Endothelial cell of umbilical vein (primary cell): ENCODE measurements around the gene SLC39A11. TPM values are rescaled to one million over a fixed set of nuclear protein-coding genes. Genes with fewer than 3 reads are reported as not detected.

Experiments used
- BruUV-seq: library from RNA; stranded (reverse); fragments of 400-500 nt; replicated peaks from 2 replicates; lab custom pipeline; 2021; lab: Mats Ljungman, UMichigan
- CTCF ChIA-PET: fragments of 300-600, 350-600 bp; sonication (Branson Sonifier 250); formaldehyde crosslinking; loops from one replicate; lab custom pipeline; 2021; ENCODE audit warnings: antibody characterized with exemption, inconsistent platforms; lab: Charles Lee
- POLR2A ChIA-PET: fragments of 300-600, 350-600 bp; sonication (Branson Sonifier 250); formaldehyde crosslinking; loops from one replicate; lab custom pipeline; 2021; ENCODE audit warnings: antibody characterized with exemption, inconsistent platforms; lab: Charles Lee
- DNase-seq: peaks from one replicate; pipeline ENCODE4 v3.0.0-alpha.2; 2011; ENCODE audit warnings: low read depth, low spot score
- FAIRE-seq: peaks from 2 replicates; lab custom pipeline; 2011; peaks lifted over from hg19 to GRCh38; lab: Jason Lieb, UNC
- H2AFZ ChIP-seq: 2 replicates; pipeline ENCODE4 v1.6.0; 2012; ENCODE audit warnings: low read depth, low read length, control low read depth, inconsistent platforms
- H3K27ac ChIP-seq: 2 replicates; pipeline ENCODE4 v1.5.1; 2011; ENCODE audit warnings: low read depth, mild to moderate bottlenecking, control low read depth, low read length, moderate library complexity; ENCODE audit not compliant: insufficient read depth
- H3K27me3 ChIP-seq, 2 experiments: 2 replicates each; pipeline versions ENCODE4 v1.6.0 to v1.6.1; 2011; ENCODE audit warnings: low read length in 2 of 2, mixed read lengths in 1 of 2; ENCODE audit not compliant: control insufficient read depth in 2 of 2, insufficient read depth in 2 of 2
- H3K36me3 ChIP-seq, 2 experiments: 2 replicates in 1 of 2; 3 replicates in 1 of 2; pipeline ENCODE4 v1.5.1; 2011; ENCODE audit warnings: low read length in 2 of 2, mild to moderate bottlenecking in 1 of 2, moderate library complexity in 1 of 2; ENCODE audit not compliant: control insufficient read depth in 2 of 2, insufficient read depth in 2 of 2; ENCODE audit errors: extremely low read depth in 1 of 2
- H3K4me1 ChIP-seq: 3 replicates; pipeline ENCODE4 v1.5.1; 2011; ENCODE audit warnings: mild to moderate bottlenecking, low read length; ENCODE audit not compliant: control insufficient read depth, insufficient read depth; ENCODE audit errors: extremely low read depth
- H3K4me2 ChIP-seq: 2 replicates; pipeline ENCODE4 v1.6.1; 2011; ENCODE audit warnings: low read length, control low read depth, mixed read lengths; ENCODE audit not compliant: insufficient read depth
- H3K4me3 ChIP-seq, 3 experiments: fragments of 200-600 bp in 1 of 3; sonication (generic), shearing (Covaris generic) in 1 of 3; replicated peaks in 1 of 3; 2 replicates each; pipeline ENCODE4 v1.5.1; 2011 to 2016; ENCODE audit warnings: control low read depth in 3 of 3, low read length in 3 of 3, mild to moderate bottlenecking in 2 of 3, inconsistent platforms in 1 of 3, low read depth in 1 of 3, moderate library complexity in 1 of 3; ENCODE audit not compliant: insufficient read depth in 1 of 3
- H3K79me2 ChIP-seq: 2 replicates; pipeline ENCODE4 v1.6.0; 2012; ENCODE audit warnings: low read length, inconsistent platforms; ENCODE audit not compliant: control insufficient read depth, insufficient read depth
- H3K9ac ChIP-seq: replicated peaks from 2 replicates; pipeline ENCODE3; 2011; ENCODE audit warnings: low read length, control low read depth; ENCODE audit not compliant: insufficient read depth; ENCODE audit errors: extremely low read depth
- H3K9me1 ChIP-seq: replicated peaks from 3 replicates; pipeline ENCODE4 v1.6.0; 2011; ENCODE audit warnings: mild to moderate bottlenecking, low read length; ENCODE audit not compliant: control insufficient read depth, insufficient read depth; ENCODE audit errors: extremely low read depth
- H3K9me3 ChIP-seq: replicated peaks from 2 replicates; pipeline ENCODE4 v1.5.1; 2012; ENCODE audit warnings: low read length, inconsistent platforms; ENCODE audit not compliant: control insufficient read depth, insufficient read depth
- H4K20me1 ChIP-seq: replicated peaks from 2 replicates; pipeline ENCODE3; 2011; ENCODE audit warnings: mild to moderate bottlenecking, low read length; ENCODE audit not compliant: control insufficient read depth, insufficient read depth; ENCODE audit errors: extremely low read depth
- CTCF ChIP-seq, 2 donors: IDR thresholded peaks; 1 replicate in 1 of 2; 2 replicates in 1 of 2; pipeline ENCODE4 v1.5.1; 2011; ENCODE audit warnings: low read length in 2 of 2, mild to moderate bottlenecking in 2 of 2, moderate library complexity in 2 of 2, control low read depth in 1 of 2, inconsistent platforms in 1 of 2, low read depth in 1 of 2; ENCODE audit not compliant: insufficient read depth in 1 of 2; ENCODE audit errors: extremely low read depth in 1 of 2
- EZH2 ChIP-seq: IDR thresholded peaks from 2 replicates; pipeline ENCODE4 v1.6.1; 2012; ENCODE audit warnings: borderline replicate concordance, low read depth, mild to moderate bottlenecking, moderate library complexity, low read length, inconsistent platforms; ENCODE audit not compliant: severe bottlenecking
- FOS ChIP-seq: IDR thresholded peaks from 2 replicates; pipeline ENCODE4 v1.6.1; 2011; ENCODE audit warnings: mild to moderate bottlenecking, low read length, moderate library complexity, borderline replicate concordance; ENCODE audit not compliant: insufficient read depth
- GATA2 ChIP-seq: IDR thresholded peaks from 2 replicates; pipeline ENCODE4 v1.7.0; 2011; ENCODE audit warnings: low read depth, mild to moderate bottlenecking, moderate library complexity, mixed read lengths, low read length; ENCODE audit not compliant: insufficient read length, insufficient read depth
- JUN ChIP-seq: IDR thresholded peaks from 2 replicates; pipeline ENCODE4 v1.6.1; 2011; ENCODE audit warnings: borderline replicate concordance, low read depth; ENCODE audit not compliant: insufficient read length, insufficient read depth
- MAX ChIP-seq: IDR thresholded peaks from 2 replicates; pipeline ENCODE4 v1.6.1; 2011; ENCODE audit not compliant: insufficient read depth, insufficient read length
- MYC ChIP-seq: IDR thresholded peaks from one replicate; pipeline ENCODE4 v1.6.1; 2011; ENCODE audit warnings: mild to moderate bottlenecking, low read depth, low read length
- POLR2A ChIP-seq: IDR thresholded peaks from 2 replicates; pipeline ENCODE4 v1.6.1; 2012; ENCODE audit warnings: low read depth, mild to moderate bottlenecking, control low read depth, low read length
- POLR2AphosphoS5 ChIP-seq: IDR thresholded peaks from 2 replicates; pipeline ENCODE4 v1.6.1; 2012; ENCODE audit warnings: low read depth, mild to moderate bottlenecking, control low read depth, low read length, moderate library complexity; ENCODE audit not compliant: insufficient read depth
- dilution Hi-C: fragments of 300-500 bp; cut with MboI; formaldehyde crosslinking; loops from one replicate; pipeline ENCODE4 v1.15.0; 2019; ENCODE audit warnings: low sequenced_read_pairs; ENCODE audit not compliant: extremely low pct_ligation_motif_present
- intact Hi-C: fragments of 100-400 bp; cut with micrococcal nuclease; formaldehyde crosslinking; loops from one replicate; pipeline ENCODE4 v1.10.0; 2022
- polyA plus RNA-seq, 4 experiments: library from polyadenylated mRNA; depleted of rRNA in 3 of 4; stranded (reverse) in 3 of 4; unstranded in 1 of 4; fragments of >200 nt; gene quantifications; 2 replicates each; pipeline versions ENCODE4 v1.2.1 to v1.2.3, GENCODE V29; 2011 to 2012; ENCODE audit warnings: missing spikeins in 1 of 4
- total RNA-seq: library from RNA; stranded (reverse); gene quantifications from 2 replicates; pipeline ENCODE4 v1.2.3, GENCODE V29; 2021

SLC39A11 gene
- total and polyA plus RNA-seq, 2 donors (not counting 3 experiments of a cell fraction or from before 2014, with no cell fraction given): 8.1 to 11.9 TPM

DNA sequence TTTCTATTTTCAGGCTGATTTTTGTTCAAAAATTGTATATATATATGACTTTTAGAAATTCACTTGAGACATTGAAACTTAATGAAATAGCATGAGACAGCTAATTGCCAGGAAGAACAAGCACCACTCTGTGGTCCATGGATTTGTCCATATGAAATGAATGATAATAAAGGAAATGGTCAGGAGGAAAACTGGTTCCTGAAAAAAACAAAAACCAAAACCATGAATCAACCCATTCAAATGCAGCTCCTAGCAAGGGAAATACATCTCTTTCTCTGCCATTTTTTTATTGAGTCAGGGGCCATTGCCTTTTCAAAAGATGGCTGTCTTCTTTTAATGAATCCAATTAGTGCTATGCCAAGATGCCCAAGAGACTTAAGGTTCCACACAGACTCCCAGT, 230.7 kb downstream of the SLC39A11 start:
- Histone ChIP-seq H3K36me3 (no peaks in the 10 kb centered on the region), H4K20me1 (no peaks in the 10 kb centered on the region), H3K4me2 (no peak overlapping the region), H3K4me3 (no peak overlapping the region), H3K9me3 (no peaks in the 10 kb centered on the region), H3K9me1 (no peaks in the 10 kb centered on the region), H2AFZ (no peak overlapping the region), H3K4me1 (no peaks in the 10 kb centered on the region), H3K27ac (no peak overlapping the region), H3K79me2 (no peaks in the 10 kb centered on the region), H3K27me3 (no peaks in the 10 kb centered on the region), H3K9ac (no peak overlapping the region)
- intact Hi-C loops (no loop called here), dilution Hi-C loops (no loop called here)
- ChIA-PET POLR2A (no interaction called here), CTCF (no interaction called here)
- no TSS peak for BruUV-seq
- TF ChIP-seq POLR2AphosphoS5: no peak
- no peak for TF ChIP-seq CTCF (IDR thresholded peaks at IDR 0.05; ENCODE audit: extremely low read depth in 1 of 2, insufficient read depth in 1 of 2, low read depth in 1 of 2, low read length in 2 of 2)
- DNase-seq (no peak), FAIRE-seq (no peak)

GRCh38 chr17:72860778-72861177, 231.7 kb downstream of the SLC39A11 start:
- TF ChIP-seq POLR2AphosphoS5 (no peak), CTCF (IDR thresholded peaks at IDR 0.05; ENCODE audit: extremely low read depth in 1 of 2, insufficient read depth in 1 of 2, low read depth in 1 of 2, low read length in 2 of 2) (no peak), GATA2 (no peak), POLR2A (no peak), MAX (no peak), FOS (no peak), JUN (no peak), EZH2 (no peak), MYC (no peak)
- Histone ChIP-seq H2AFZ (no peak overlapping the region), H3K79me2 (no peaks in the 10 kb centered on the region), H3K4me1 (no peaks in the 10 kb centered on the region), H3K4me2 (no peak overlapping the region), H3K9ac (no peak overlapping the region), H3K9me3 (no peaks in the 10 kb centered on the region), H4K20me1 (no peaks in the 10 kb centered on the region), H3K9me1 (no peaks in the 10 kb centered on the region), H3K36me3 (no peaks in the 10 kb centered on the region), H3K27me3 (no peaks in the 10 kb centered on the region), H3K27ac (no peak overlapping the region), H3K4me3 (no peak overlapping the region)
- DNase-seq (no peak), FAIRE-seq (no peak)
- POLR2A ChIA-PET: no interaction called here
- BruUV-seq: no TSS peak
- dilution Hi-C loops (no loop called here), intact Hi-C loops (no loop called here)
- CTCF ChIA-PET: no interaction called here
